Endothelial cell of umbilical vein (primary cell): ENCODE results near the gene VAV3. TPM values are rescaled to one million over a fixed set of nuclear protein-coding genes. Genes with fewer than 3 reads are reported as not detected.

Experiments
- BruUV-seq: library from RNA; stranded (reverse); fragments of 400-500 nt; replicated peaks from 2 replicates; lab custom pipeline; 2021; lab: Mats Ljungman, UMichigan
- CTCF ChIA-PET: fragments of 300-600, 350-600 bp; sonication (Branson Sonifier 250); formaldehyde crosslinking; loops from one replicate; lab custom pipeline; 2021; ENCODE audit warnings: antibody characterized with exemption, inconsistent platforms; lab: Charles Lee
- POLR2A ChIA-PET: fragments of 300-600, 350-600 bp; sonication (Branson Sonifier 250); formaldehyde crosslinking; loops from one replicate; lab custom pipeline; 2021; ENCODE audit warnings: antibody characterized with exemption, inconsistent platforms; lab: Charles Lee
- DNase-seq: peaks from one replicate; pipeline ENCODE4 v3.0.0-alpha.2; 2011; ENCODE audit warnings: low read depth, low spot score
- FAIRE-seq: peaks from 2 replicates; lab custom pipeline; 2011; peaks lifted over from hg19 to GRCh38; lab: Jason Lieb, UNC
- H2AFZ ChIP-seq: 2 replicates; pipeline ENCODE4 v1.6.0; 2012; ENCODE audit warnings: low read depth, low read length, control low read depth, inconsistent platforms
- H3K27ac ChIP-seq: 2 replicates; pipeline ENCODE4 v1.5.1; 2011; ENCODE audit warnings: low read depth, mild to moderate bottlenecking, control low read depth, low read length, moderate library complexity; ENCODE audit not compliant: insufficient read depth
- H3K27me3 ChIP-seq, 2 experiments: 2 replicates each; pipeline versions ENCODE4 v1.6.0 to v1.6.1; 2011; ENCODE audit warnings: low read length in 2 of 2, mixed read lengths in 1 of 2; ENCODE audit not compliant: control insufficient read depth in 2 of 2, insufficient read depth in 2 of 2
- H3K36me3 ChIP-seq, 2 experiments: 2 replicates in 1 of 2; 3 replicates in 1 of 2; pipeline ENCODE4 v1.5.1; 2011; ENCODE audit warnings: low read length in 2 of 2, mild to moderate bottlenecking in 1 of 2, moderate library complexity in 1 of 2; ENCODE audit not compliant: control insufficient read depth in 2 of 2, insufficient read depth in 2 of 2; ENCODE audit errors: extremely low read depth in 1 of 2
- H3K4me1 ChIP-seq: 3 replicates; pipeline ENCODE4 v1.5.1; 2011; ENCODE audit warnings: mild to moderate bottlenecking, low read length; ENCODE audit not compliant: control insufficient read depth, insufficient read depth; ENCODE audit errors: extremely low read depth
- H3K4me2 ChIP-seq: 2 replicates; pipeline ENCODE4 v1.6.1; 2011; ENCODE audit warnings: low read length, control low read depth, mixed read lengths; ENCODE audit not compliant: insufficient read depth
- H3K4me3 ChIP-seq, 3 experiments: fragments of 200-600 bp in 1 of 3; sonication (generic), shearing (Covaris generic) in 1 of 3; replicated peaks in 1 of 3; 2 replicates each; pipeline ENCODE4 v1.5.1; 2011 to 2016; ENCODE audit warnings: control low read depth in 3 of 3, low read length in 3 of 3, mild to moderate bottlenecking in 2 of 3, inconsistent platforms in 1 of 3, low read depth in 1 of 3, moderate library complexity in 1 of 3; ENCODE audit not compliant: insufficient read depth in 1 of 3
- H3K79me2 ChIP-seq: 2 replicates; pipeline ENCODE4 v1.6.0; 2012; ENCODE audit warnings: low read length, inconsistent platforms; ENCODE audit not compliant: control insufficient read depth, insufficient read depth
- H3K9ac ChIP-seq: replicated peaks from 2 replicates; pipeline ENCODE3; 2011; ENCODE audit warnings: low read length, control low read depth; ENCODE audit not compliant: insufficient read depth; ENCODE audit errors: extremely low read depth
- H3K9me1 ChIP-seq: replicated peaks from 3 replicates; pipeline ENCODE4 v1.6.0; 2011; ENCODE audit warnings: mild to moderate bottlenecking, low read length; ENCODE audit not compliant: control insufficient read depth, insufficient read depth; ENCODE audit errors: extremely low read depth
- H3K9me3 ChIP-seq: replicated peaks from 2 replicates; pipeline ENCODE4 v1.5.1; 2012; ENCODE audit warnings: low read length, inconsistent platforms; ENCODE audit not compliant: control insufficient read depth, insufficient read depth
- H4K20me1 ChIP-seq: replicated peaks from 2 replicates; pipeline ENCODE3; 2011; ENCODE audit warnings: mild to moderate bottlenecking, low read length; ENCODE audit not compliant: control insufficient read depth, insufficient read depth; ENCODE audit errors: extremely low read depth
- CTCF ChIP-seq, 2 donors: IDR thresholded peaks; 1 replicate in 1 of 2; 2 replicates in 1 of 2; pipeline ENCODE4 v1.5.1; 2011; ENCODE audit warnings: low read length in 2 of 2, mild to moderate bottlenecking in 2 of 2, moderate library complexity in 2 of 2, control low read depth in 1 of 2, inconsistent platforms in 1 of 2, low read depth in 1 of 2; ENCODE audit not compliant: insufficient read depth in 1 of 2; ENCODE audit errors: extremely low read depth in 1 of 2
- EZH2 ChIP-seq: IDR thresholded peaks from 2 replicates; pipeline ENCODE4 v1.6.1; 2012; ENCODE audit warnings: borderline replicate concordance, low read depth, mild to moderate bottlenecking, moderate library complexity, low read length, inconsistent platforms; ENCODE audit not compliant: severe bottlenecking
- FOS ChIP-seq: IDR thresholded peaks from 2 replicates; pipeline ENCODE4 v1.6.1; 2011; ENCODE audit warnings: mild to moderate bottlenecking, low read length, moderate library complexity, borderline replicate concordance; ENCODE audit not compliant: insufficient read depth
- GATA2 ChIP-seq: IDR thresholded peaks from 2 replicates; pipeline ENCODE4 v1.7.0; 2011; ENCODE audit warnings: low read depth, mild to moderate bottlenecking, moderate library complexity, mixed read lengths, low read length; ENCODE audit not compliant: insufficient read length, insufficient read depth
- JUN ChIP-seq: IDR thresholded peaks from 2 replicates; pipeline ENCODE4 v1.6.1; 2011; ENCODE audit warnings: borderline replicate concordance, low read depth; ENCODE audit not compliant: insufficient read length, insufficient read depth
- MAX ChIP-seq: IDR thresholded peaks from 2 replicates; pipeline ENCODE4 v1.6.1; 2011; ENCODE audit not compliant: insufficient read depth, insufficient read length
- MYC ChIP-seq: IDR thresholded peaks from one replicate; pipeline ENCODE4 v1.6.1; 2011; ENCODE audit warnings: mild to moderate bottlenecking, low read depth, low read length
- POLR2A ChIP-seq: IDR thresholded peaks from 2 replicates; pipeline ENCODE4 v1.6.1; 2012; ENCODE audit warnings: low read depth, mild to moderate bottlenecking, control low read depth, low read length
- POLR2AphosphoS5 ChIP-seq: IDR thresholded peaks from 2 replicates; pipeline ENCODE4 v1.6.1; 2012; ENCODE audit warnings: low read depth, mild to moderate bottlenecking, control low read depth, low read length, moderate library complexity; ENCODE audit not compliant: insufficient read depth
- dilution Hi-C: fragments of 300-500 bp; cut with MboI; formaldehyde crosslinking; loops from one replicate; pipeline ENCODE4 v1.15.0; 2019; ENCODE audit warnings: low sequenced_read_pairs; ENCODE audit not compliant: extremely low pct_ligation_motif_present
- intact Hi-C: fragments of 100-400 bp; cut with micrococcal nuclease; formaldehyde crosslinking; loops from one replicate; pipeline ENCODE4 v1.10.0; 2022
- polyA plus RNA-seq, 4 experiments: library from polyadenylated mRNA; depleted of rRNA in 3 of 4; stranded (reverse) in 3 of 4; unstranded in 1 of 4; fragments of >200 nt; gene quantifications; 2 replicates each; pipeline versions ENCODE4 v1.2.1 to v1.2.3, GENCODE V29; 2011 to 2012; ENCODE audit warnings: missing spikeins in 1 of 4
- total RNA-seq: library from RNA; stranded (reverse); gene quantifications from 2 replicates; pipeline ENCODE4 v1.2.3, GENCODE V29; 2021

Gene VAV3
- total and polyA plus RNA-seq, 2 donors (not counting 3 experiments of a cell fraction or from before 2014, with no cell fraction given), result 0.18 to 1.5 TPM

GRCh38 chr1:107617456-107617855 is 347.5 kb downstream of the VAV3 start:
- Histone ChIP-seq H3K9me1 (no peaks in the 10 kb centered on the region), H3K79me2 (no peaks in the 10 kb centered on the region), H3K4me2 (no peak overlapping the region), H3K9me3 (no peaks in the 10 kb centered on the region), H4K20me1 (no peaks in the 10 kb centered on the region), H3K4me3 (no peak overlapping the region), H2AFZ (no peak overlapping the region), H3K27ac (no peak overlapping the region), H3K36me3 (no peaks in the 10 kb centered on the region), H3K4me1 (no peaks in the 10 kb centered on the region), H3K27me3 (no peaks in the 10 kb centered on the region), H3K9ac (no peak overlapping the region)
- BruUV-seq, result no TSS peak
- intact Hi-C loops, result no loop called here
- no peak for FAIRE-seq
- POLR2A ChIA-PET, result no interaction called here
- dilution Hi-C loops, result no loop called here
- CTCF ChIA-PET, result no interaction called here
- TF ChIP-seq FOS (no peak), EZH2 (no peak), POLR2AphosphoS5 (no peak), JUN (no peak), POLR2A (no peak), MYC (no peak), CTCF (IDR thresholded peaks at IDR 0.05; ENCODE audit: extremely low read depth in 1 of 2, insufficient read depth in 1 of 2, low read depth in 1 of 2, low read length in 2 of 2) (no peak), MAX (no peak), GATA2 (no peak)
- no peak for DNase-seq
